HEK293 (cell line): ENCODE results near the gene TMEM198.
A peak's percentile ranks its signal among the peaks of the same experiment; 100 is the strongest.

ENCODE experiments used
- CTCF ChIA-PET: fragments of 350-600 bp; formaldehyde crosslinking; extraction: SDS; loops from one replicate; lab custom pipeline; 2021; ENCODE audit warnings: antibody characterized with exemption; lab: Yijun Ruan, JAX
- POLR2A ChIA-PET: fragments of 300-600 bp; formaldehyde crosslinking; extraction: SDS; loops from one replicate; lab custom pipeline; 2020; ENCODE audit warnings: antibody characterized with exemption, inconsistent platforms; lab: Yijun Ruan, JAX
- H3K27ac ChIP-seq: fragments of 200-500 bp; sonication (Bioruptor generic); 2 replicates; pipeline ENCODE4 v1.5.1; 2014; ENCODE audit warnings: low read depth, low read length, control low read depth, inconsistent platforms; ENCODE audit errors: extremely low read depth
- H3K36me3 ChIP-seq, 2 experiments: fragments of 200-500 bp in 1 of 2; sonication (Bioruptor generic) in 1 of 2; 1 replicate in 1 of 2; 2 replicates in 1 of 2; pipeline ENCODE4 v1.5.1; 2014 to 2017; ENCODE audit warnings: inconsistent platforms in 2 of 2, low read length in 2 of 2; ENCODE audit not compliant: control insufficient read depth in 2 of 2, insufficient read depth in 1 of 2
- H3K4me1 ChIP-seq: fragments of 200-500 bp; sonication (Bioruptor generic); 2 replicates; pipeline ENCODE4 v1.5.1; 2014; ENCODE audit warnings: mild to moderate bottlenecking, low read length, inconsistent platforms; ENCODE audit not compliant: control insufficient read depth, insufficient read depth
- H3K4me3 ChIP-seq: 2 replicates; pipeline ENCODE4 v1.5.1; 2011; ENCODE audit warnings: low read depth, mild to moderate bottlenecking, control low read depth, low read length, moderate library complexity
- H3K9me3 ChIP-seq: fragments of 200-500 bp; sonication (Bioruptor generic); 2 replicates; pipeline ENCODE4 v1.5.1; 2014; ENCODE audit warnings: low read depth, low read length, inconsistent platforms; ENCODE audit not compliant: control insufficient read depth, insufficient read depth
- ATF2 ChIP-seq: fragments of 450-650 bp; formaldehyde crosslinking; IDR thresholded peaks from 2 replicates; pipeline ENCODE4 v1.5.1; 2016; ENCODE audit warnings: missing biosample characterization, missing genetic modification characterization, low read depth
- BCL6B ChIP-seq: fragments of 450-650 bp; formaldehyde crosslinking; IDR thresholded peaks from 2 replicates; pipeline ENCODE4 v1.5.1; 2017; ENCODE audit warnings: missing biosample characterization, missing genetic modification characterization
- EGR2 ChIP-seq: fragments of 450-650 bp; formaldehyde crosslinking; IDR thresholded peaks from 2 replicates; pipeline ENCODE4 v1.5.1; 2016; ENCODE audit warnings: low read depth, missing biosample characterization, missing genetic modification characterization
- KLF1 ChIP-seq: fragments of 450-650 bp; formaldehyde crosslinking; IDR thresholded peaks from 2 replicates; pipeline ENCODE4 v1.5.1; 2016; ENCODE audit warnings: missing biosample characterization, missing genetic modification characterization
- ZBTB17 ChIP-seq: fragments of 450-650 bp; formaldehyde crosslinking; IDR thresholded peaks from 2 replicates; pipeline ENCODE4 v1.5.1; 2016; ENCODE audit warnings: missing biosample characterization, missing genetic modification characterization
- ZBTB21 ChIP-seq: fragments of 450-650 bp; formaldehyde crosslinking; IDR thresholded peaks from 2 replicates; pipeline ENCODE4 v1.5.1; 2017; ENCODE audit warnings: missing biosample characterization, missing genetic modification characterization
- ZBTB48 ChIP-seq: fragments of 450-650 bp; formaldehyde crosslinking; IDR thresholded peaks from 2 replicates; pipeline ENCODE4 v1.5.1; 2016; ENCODE audit warnings: missing biosample characterization, missing genetic modification characterization
- ZBTB8A ChIP-seq: fragments of 450-650 bp; formaldehyde crosslinking; IDR thresholded peaks from 2 replicates; pipeline ENCODE4 v1.5.1; 2016; ENCODE audit warnings: missing biosample characterization, missing genetic modification characterization
- ZFP41 ChIP-seq: fragments of 450-650 bp; formaldehyde crosslinking; IDR thresholded peaks from 2 replicates; pipeline ENCODE4 v1.5.1; 2016; ENCODE audit warnings: missing biosample characterization, missing genetic modification characterization, borderline replicate concordance
- ZNF114 ChIP-seq: fragments of 450-650 bp; formaldehyde crosslinking; IDR thresholded peaks from 2 replicates; pipeline ENCODE4 v1.5.0; 2017; ENCODE audit warnings: missing biosample characterization, missing genetic modification characterization
- ZNF214 ChIP-seq: fragments of 450-650 bp; formaldehyde crosslinking; IDR thresholded peaks from 2 replicates; pipeline ENCODE4 v1.5.1; 2017; ENCODE audit warnings: missing biosample characterization, mild to moderate bottlenecking, missing genetic modification characterization, borderline replicate concordance
- ZNF324 ChIP-seq: fragments of 450-650 bp; formaldehyde crosslinking; IDR thresholded peaks from 2 replicates; pipeline ENCODE4 v1.5.1; 2016; ENCODE audit warnings: missing biosample characterization, missing genetic modification characterization
- ZNF48 ChIP-seq: fragments of 450-650 bp; formaldehyde crosslinking; IDR thresholded peaks from 2 replicates; pipeline ENCODE4 v1.5.1; 2016; ENCODE audit warnings: missing biosample characterization, missing genetic modification characterization
- ZNF639 ChIP-seq: fragments of 450-650 bp; formaldehyde crosslinking; IDR thresholded peaks from 2 replicates; pipeline ENCODE4 v1.5.1; 2016; ENCODE audit warnings: missing biosample characterization, missing genetic modification characterization
- ZNF843 ChIP-seq: fragments of 450-650 bp; formaldehyde crosslinking; IDR thresholded peaks from 2 replicates; pipeline ENCODE4 v1.5.1; 2016; ENCODE audit warnings: missing biosample characterization, missing genetic modification characterization
- TF ChIP-seq, protein P1 (sequence below): fragments of 450-650 bp; formaldehyde crosslinking; IDR thresholded peaks from 2 replicates; pipeline ENCODE4 v1.5.1; 2016; ENCODE audit warnings: missing biosample characterization, missing genetic modification characterization
- TF ChIP-seq, protein P2 (sequence below): fragments of 450-650 bp; formaldehyde crosslinking; IDR thresholded peaks from 2 replicates; pipeline ENCODE4; 2016; ENCODE audit warnings: missing biosample characterization, missing genetic modification characterization
- TF ChIP-seq, protein P3 (sequence below): fragments of 450-650 bp; formaldehyde crosslinking; IDR thresholded peaks from 2 replicates; pipeline ENCODE4 v1.5.1; 2017; ENCODE audit warnings: missing biosample characterization, missing genetic modification characterization
- TF ChIP-seq, protein P4 (sequence below): fragments of 450-650 bp; formaldehyde crosslinking; conservative IDR thresholded peaks from 2 replicates; pipeline ENCODE4 v1.5.1; 2016; ENCODE audit warnings: low read depth, missing biosample characterization, missing genetic modification characterization
- TF ChIP-seq, protein P5 (sequence below): fragments of 450-650 bp; formaldehyde crosslinking; IDR thresholded peaks from 2 replicates; pipeline ENCODE4 v1.5.1; 2016; ENCODE audit warnings: missing biosample characterization, missing genetic modification characterization, low read depth

TMEM198 gene

DNA sequence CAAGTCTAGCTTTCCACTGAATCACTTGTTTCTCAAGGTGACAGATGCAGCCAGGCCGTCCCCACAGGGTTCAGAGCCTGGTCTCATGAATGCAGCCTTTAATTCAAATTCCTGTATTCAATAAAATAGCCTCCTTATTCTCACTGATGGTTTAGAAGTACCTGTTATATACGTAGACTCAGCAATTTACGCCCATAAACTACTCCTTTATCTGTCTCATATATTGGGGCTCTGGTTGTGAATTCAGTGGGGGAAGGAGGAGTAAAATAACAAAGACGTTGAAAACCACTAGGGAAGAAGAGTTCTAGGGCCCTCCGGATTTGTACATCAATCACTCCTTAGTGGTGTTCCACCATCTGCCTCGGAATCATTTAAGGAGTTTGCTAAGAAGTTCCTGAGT is 25.8 kb downstream of the TMEM198 start:
- ChIA-PET CTCF (interaction anchor here (0.6 to 3.5 kb wide), 3 partner anchors 9 to 536 kb away, joined by 3 to 32 read pairs (median 4); no protein-coding TSS in a partner anchor), POLR2A (interaction anchor here (2.8 kb wide), 1 partner anchor 28 kb away, joined by 12 read pairs; the partner anchor contains the start of gene STK11IP)
- Histone ChIP-seq H3K4me1 (peaks cover 13% of the 10 kb centered on the region), H3K9me3 (no peaks in the 10 kb centered on the region), H3K4me3 (peak overlapping the region; percentile 91; the same call in 1 of the 2 replicates), H3K27ac (no peak overlapping the region), H3K36me3 (peaks cover 11 to 54% of the 10 kb centered on the region in 2 experiments; a peak in 2 of 3 replicates)
- no peak for TF ChIP-seq ZBTB21 (tag by site-specific recombination)
- TF ChIP-seq ZNF639 = no peak
- TF ChIP-seq, protein P1, sequence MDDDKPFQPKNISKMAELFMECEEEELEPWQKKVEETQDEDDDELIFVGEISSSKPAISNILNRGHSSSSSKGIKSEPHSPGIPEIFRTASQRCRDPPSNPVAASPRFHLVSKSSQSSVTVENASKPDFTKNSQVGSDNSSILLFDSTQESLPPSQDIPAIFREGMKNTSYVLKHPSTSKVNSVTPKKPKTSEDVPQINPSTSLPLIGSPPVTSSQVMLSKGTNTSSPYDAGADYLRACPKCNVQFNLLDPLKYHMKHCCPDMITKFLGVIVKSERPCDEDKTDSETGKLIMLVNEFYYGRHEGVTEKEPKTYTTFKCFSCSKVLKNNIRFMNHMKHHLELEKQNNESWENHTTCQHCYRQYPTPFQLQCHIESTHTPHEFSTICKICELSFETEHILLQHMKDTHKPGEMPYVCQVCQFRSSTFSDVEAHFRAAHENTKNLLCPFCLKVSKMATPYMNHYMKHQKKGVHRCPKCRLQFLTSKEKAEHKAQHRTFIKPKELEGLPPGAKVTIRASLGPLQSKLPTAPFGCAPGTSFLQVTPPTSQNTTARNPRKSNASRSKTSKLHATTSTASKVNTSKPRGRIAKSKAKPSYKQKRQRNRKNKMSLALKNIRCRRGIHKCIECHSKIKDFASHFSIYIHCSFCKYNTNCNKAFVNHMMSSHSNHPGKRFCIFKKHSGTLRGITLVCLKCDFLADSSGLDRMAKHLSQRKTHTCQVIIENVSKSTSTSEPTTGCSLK (tag by site-specific recombination) = no peak
- no peak for TF ChIP-seq ZBTB17
- TF ChIP-seq ZNF114 (tag by site-specific recombination) = no peak
- TF ChIP-seq ZFP41 = no peak
- TF ChIP-seq ZBTB48 (tag by site-specific recombination) = no peak
- TF ChIP-seq, protein P2, sequence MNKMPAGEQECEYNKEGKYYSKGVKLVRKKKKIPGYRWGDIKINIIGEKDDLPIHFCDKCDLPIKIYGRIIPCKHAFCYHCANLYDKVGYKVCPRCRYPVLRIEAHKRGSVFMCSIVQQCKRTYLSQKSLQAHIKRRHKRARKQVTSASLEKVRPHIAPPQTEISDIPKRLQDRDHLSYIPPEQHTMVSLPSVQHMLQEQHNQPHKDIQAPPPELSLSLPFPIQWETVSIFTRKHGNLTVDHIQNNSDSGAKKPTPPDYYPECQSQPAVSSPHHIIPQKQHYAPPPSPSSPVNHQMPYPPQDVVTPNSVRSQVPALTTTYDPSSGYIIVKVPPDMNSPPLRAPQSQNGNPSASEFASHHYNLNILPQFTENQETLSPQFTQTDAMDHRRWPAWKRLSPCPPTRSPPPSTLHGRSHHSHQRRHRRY (tag by site-specific recombination) = no peak
- TF ChIP-seq ATF2 (tag by site-specific recombination) = no peak
- no peak for TF ChIP-seq BCL6B
- TF ChIP-seq ZNF48 (tag by site-specific recombination) = no peak
- no peak for TF ChIP-seq ZNF843 (tag by site-specific recombination)
- TF ChIP-seq ZNF214 (tag by site-specific recombination) = no peak
- TF ChIP-seq, protein P3, sequence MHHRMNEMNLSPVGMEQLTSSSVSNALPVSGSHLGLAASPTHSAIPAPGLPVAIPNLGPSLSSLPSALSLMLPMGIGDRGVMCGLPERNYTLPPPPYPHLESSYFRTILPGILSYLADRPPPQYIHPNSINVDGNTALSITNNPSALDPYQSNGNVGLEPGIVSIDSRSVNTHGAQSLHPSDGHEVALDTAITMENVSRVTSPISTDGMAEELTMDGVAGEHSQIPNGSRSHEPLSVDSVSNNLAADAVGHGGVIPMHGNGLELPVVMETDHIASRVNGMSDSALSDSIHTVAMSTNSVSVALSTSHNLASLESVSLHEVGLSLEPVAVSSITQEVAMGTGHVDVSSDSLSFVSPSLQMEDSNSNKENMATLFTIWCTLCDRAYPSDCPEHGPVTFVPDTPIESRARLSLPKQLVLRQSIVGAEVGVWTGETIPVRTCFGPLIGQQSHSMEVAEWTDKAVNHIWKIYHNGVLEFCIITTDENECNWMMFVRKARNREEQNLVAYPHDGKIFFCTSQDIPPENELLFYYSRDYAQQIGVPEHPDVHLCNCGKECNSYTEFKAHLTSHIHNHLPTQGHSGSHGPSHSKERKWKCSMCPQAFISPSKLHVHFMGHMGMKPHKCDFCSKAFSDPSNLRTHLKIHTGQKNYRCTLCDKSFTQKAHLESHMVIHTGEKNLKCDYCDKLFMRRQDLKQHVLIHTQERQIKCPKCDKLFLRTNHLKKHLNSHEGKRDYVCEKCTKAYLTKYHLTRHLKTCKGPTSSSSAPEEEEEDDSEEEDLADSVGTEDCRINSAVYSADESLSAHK = no peak
- no peak for TF ChIP-seq ZNF324 (tag by site-specific recombination)
- no peak for TF ChIP-seq ZBTB8A (tag by site-specific recombination)
- TF ChIP-seq EGR2 = no peak
- TF ChIP-seq, protein P4, sequence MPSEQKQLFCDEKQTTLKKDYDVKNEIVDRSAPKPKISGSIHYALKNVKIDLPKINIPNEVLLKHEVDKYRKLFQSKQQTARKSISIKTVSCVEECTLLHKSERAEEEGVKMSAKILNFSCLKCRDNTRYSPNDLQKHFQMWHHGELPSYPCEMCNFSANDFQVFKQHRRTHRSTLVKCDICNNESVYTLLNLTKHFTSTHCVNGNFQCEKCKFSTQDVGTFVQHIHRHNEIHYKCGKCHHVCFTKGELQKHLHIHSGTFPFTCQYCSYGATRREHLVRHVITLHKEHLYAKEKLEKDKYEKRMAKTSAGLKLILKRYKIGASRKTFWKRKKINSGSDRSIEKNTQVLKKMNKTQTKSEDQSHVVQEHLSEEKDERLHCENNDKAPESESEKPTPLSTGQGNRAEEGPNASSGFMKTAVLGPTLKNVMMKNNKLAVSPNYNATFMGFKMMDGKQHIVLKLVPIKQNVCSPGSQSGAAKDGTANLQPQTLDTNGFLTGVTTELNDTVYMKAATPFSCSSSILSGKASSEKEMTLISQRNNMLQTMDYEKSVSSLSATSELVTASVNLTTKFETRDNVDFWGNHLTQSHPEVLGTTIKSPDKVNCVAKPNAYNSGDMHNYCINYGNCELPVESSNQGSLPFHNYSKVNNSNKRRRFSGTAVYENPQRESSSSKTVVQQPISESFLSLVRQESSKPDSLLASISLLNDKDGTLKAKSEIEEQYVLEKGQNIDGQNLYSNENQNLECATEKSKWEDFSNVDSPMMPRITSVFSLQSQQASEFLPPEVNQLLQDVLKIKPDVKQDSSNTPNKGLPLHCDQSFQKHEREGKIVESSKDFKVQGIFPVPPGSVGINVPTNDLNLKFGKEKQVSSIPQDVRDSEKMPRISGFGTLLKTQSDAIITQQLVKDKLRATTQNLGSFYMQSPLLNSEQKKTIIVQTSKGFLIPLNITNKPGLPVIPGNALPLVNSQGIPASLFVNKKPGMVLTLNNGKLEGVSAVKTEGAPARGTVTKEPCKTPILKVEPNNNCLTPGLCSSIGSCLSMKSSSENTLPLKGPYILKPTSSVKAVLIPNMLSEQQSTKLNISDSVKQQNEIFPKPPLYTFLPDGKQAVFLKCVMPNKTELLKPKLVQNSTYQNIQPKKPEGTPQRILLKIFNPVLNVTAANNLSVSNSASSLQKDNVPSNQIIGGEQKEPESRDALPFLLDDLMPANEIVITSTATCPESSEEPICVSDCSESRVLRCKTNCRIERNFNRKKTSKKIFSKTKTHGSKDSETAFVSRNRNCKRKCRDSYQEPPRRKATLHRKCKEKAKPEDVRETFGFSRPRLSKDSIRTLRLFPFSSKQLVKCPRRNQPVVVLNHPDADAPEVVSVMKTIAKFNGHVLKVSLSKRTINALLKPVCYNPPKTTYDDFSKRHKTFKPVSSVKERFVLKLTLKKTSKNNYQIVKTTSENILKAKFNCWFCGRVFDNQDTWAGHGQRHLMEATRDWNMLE (tag by site-specific recombination) = no peak
- no peak for TF ChIP-seq KLF1
- TF ChIP-seq, protein P5, sequence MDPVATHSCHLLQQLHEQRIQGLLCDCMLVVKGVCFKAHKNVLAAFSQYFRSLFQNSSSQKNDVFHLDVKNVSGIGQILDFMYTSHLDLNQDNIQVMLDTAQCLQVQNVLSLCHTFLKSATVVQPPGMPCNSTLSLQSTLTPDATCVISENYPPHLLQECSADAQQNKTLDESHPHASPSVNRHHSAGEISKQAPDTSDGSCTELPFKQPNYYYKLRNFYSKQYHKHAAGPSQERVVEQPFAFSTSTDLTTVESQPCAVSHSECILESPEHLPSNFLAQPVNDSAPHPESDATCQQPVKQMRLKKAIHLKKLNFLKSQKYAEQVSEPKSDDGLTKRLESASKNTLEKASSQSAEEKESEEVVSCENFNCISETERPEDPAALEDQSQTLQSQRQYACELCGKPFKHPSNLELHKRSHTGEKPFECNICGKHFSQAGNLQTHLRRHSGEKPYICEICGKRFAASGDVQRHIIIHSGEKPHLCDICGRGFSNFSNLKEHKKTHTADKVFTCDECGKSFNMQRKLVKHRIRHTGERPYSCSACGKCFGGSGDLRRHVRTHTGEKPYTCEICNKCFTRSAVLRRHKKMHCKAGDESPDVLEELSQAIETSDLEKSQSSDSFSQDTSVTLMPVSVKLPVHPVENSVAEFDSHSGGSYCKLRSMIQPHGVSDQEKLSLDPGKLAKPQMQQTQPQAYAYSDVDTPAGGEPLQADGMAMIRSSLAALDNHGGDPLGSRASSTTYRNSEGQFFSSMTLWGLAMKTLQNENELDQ (tag by site-specific recombination) = no peak
